Measurements from ENCODE around the gene PCMT1. TPM values are rescaled to one million over a fixed set of nuclear protein-coding genes. Genes with fewer than 3 reads are reported as not detected.
A peak's percentile ranks its signal among the peaks of the same experiment; 100 is the strongest.

The PCMT1 gene
- total and polyA plus RNA-seq, 2 of the 13 experiments (the other 11 are each of a cell fraction or from before 2014, with no cell fraction given): 112 to 169 TPM

DNA sequence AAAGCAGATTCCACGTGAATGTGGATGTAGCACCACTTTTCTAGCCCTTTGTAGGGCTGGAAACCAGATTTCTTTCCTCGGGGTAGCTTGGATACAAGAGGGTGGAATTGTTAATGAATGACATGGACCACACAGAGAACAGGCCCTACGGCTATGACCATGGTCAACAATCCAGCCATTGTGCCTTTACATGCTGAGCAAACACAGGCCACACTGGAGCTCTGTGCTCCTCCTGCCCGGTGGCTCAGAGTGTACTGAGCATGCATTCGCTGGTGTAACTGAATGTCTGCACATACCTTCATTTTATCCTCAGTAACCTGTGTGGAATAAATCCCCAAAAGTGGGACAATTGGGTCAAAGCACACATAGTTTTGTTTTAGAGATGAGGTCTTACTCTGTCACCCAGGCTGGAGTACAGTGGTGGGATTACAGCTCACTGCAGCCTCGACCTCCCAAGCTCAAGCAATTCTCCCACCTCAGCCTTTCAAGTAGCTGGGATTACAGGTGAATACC, 81.8 kb downstream of the PCMT1 start (continued):
- TF ChIP-seq ERF (CRISPR knock-in tag; IDR thresholded peaks at IDR 0.05) (peak; percentile 88), FOXK2 (IDR thresholded peaks at IDR 0.05) (peak; percentile 30; the same call in 1 of the 2 replicates), HNRNPUL1 (IDR thresholded peaks at IDR 0.05; ENCODE audit: low read depth, low read length) (no peak), KLF15 (CRISPR knock-in tag; IDR thresholded peaks at IDR 0.05; ENCODE audit: borderline replicate concordance) (no peak), HOXA3 (CRISPR knock-in tag; IDR thresholded peaks at IDR 0.05) (peak; percentile 83), IRF2 (CRISPR knock-in tag; IDR thresholded peaks at IDR 0.05) (no peak), ZFP82 (CRISPR knock-in tag; IDR thresholded peaks at IDR 0.05; ENCODE audit: borderline replicate concordance) (no peak), ZNF879 (CRISPR knock-in tag; IDR thresholded peaks at IDR 0.05) (no peak), ZSCAN31 (CRISPR knock-in tag; IDR thresholded peaks at IDR 0.05; ENCODE audit: low read depth) (0 out of 2 replicates have a peak, but pooled peaks have one; percentile 1), PREB (CRISPR knock-in tag; IDR thresholded peaks at IDR 0.05) (no peak), TOE1 (CRISPR knock-in tag; IDR thresholded peaks at IDR 0.05) (no peak; the same call in 1 of the 2 replicates), MEIS2 (CRISPR knock-in tag; IDR thresholded peaks at IDR 0.05) (no peak; the same call in 1 of the 2 replicates), MTF1 (CRISPR knock-in tag; IDR thresholded peaks at IDR 0.05) (no peak), TMF1 (CRISPR knock-in tag; IDR thresholded peaks at IDR 0.05; ENCODE audit: low read depth) (no peak), CCAR2 (optimal IDR thresholded peaks at IDR 0.05; ENCODE audit: low read depth, low read length) (no peak), ZNF44 (CRISPR knock-in tag; IDR thresholded peaks at IDR 0.05) (0 out of 2 replicates have a peak, but pooled peaks have one; percentile 41), SCMH1 (CRISPR knock-in tag; IDR thresholded peaks at IDR 0.05; ENCODE audit: borderline replicate concordance) (no peak), ZMYM3 (CRISPR knock-in tag; IDR thresholded peaks at IDR 0.05) (peak; percentile 75; the same call in 1 of the 2 replicates), NAIF1 (CRISPR knock-in tag; IDR thresholded peaks at IDR 0.05; ENCODE audit: borderline replicate concordance) (no peak), NFIC (IDR thresholded peaks at IDR 0.05; ENCODE audit: low read length) (no peak)
- TF ChIP-seq, protein P1, sequence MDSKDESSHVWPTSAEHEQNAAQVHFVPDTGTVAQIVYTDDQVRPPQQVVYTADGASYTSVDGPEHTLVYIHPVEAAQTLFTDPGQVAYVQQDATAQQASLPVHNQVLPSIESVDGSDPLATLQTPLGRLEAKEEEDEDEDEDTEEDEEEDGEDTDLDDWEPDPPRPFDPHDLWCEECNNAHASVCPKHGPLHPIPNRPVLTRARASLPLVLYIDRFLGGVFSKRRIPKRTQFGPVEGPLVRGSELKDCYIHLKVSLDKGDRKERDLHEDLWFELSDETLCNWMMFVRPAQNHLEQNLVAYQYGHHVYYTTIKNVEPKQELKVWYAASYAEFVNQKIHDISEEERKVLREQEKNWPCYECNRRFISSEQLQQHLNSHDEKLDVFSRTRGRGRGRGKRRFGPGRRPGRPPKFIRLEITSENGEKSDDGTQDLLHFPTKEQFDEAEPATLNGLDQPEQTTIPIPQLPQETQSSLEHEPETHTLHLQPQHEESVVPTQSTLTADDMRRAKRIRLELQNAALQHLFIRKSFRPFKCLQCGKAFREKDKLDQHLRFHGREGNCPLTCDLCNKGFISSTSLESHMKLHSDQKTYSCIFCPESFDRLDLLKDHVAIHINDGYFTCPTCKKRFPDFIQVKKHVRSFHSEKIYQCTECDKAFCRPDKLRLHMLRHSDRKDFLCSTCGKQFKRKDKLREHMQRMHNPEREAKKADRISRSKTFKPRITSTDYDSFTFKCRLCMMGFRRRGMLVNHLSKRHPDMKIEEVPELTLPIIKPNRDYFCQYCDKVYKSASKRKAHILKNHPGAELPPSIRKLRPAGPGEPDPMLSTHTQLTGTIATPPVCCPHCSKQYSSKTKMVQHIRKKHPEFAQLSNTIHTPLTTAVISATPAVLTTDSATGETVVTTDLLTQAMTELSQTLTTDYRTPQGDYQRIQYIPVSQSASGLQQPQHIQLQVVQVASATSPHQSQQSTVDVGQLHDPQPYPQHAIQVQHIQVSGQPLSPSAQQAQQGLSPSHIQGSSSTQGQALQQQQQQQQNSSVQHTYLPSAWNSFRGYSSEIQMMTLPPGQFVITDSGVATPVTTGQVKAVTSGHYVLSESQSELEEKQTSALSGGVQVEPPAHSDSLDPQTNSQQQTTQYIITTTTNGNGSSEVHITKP (CRISPR knock-in tag; IDR thresholded peaks at IDR 0.05; ENCODE audit: low read depth): no peak
- TF ChIP-seq, protein P2, sequence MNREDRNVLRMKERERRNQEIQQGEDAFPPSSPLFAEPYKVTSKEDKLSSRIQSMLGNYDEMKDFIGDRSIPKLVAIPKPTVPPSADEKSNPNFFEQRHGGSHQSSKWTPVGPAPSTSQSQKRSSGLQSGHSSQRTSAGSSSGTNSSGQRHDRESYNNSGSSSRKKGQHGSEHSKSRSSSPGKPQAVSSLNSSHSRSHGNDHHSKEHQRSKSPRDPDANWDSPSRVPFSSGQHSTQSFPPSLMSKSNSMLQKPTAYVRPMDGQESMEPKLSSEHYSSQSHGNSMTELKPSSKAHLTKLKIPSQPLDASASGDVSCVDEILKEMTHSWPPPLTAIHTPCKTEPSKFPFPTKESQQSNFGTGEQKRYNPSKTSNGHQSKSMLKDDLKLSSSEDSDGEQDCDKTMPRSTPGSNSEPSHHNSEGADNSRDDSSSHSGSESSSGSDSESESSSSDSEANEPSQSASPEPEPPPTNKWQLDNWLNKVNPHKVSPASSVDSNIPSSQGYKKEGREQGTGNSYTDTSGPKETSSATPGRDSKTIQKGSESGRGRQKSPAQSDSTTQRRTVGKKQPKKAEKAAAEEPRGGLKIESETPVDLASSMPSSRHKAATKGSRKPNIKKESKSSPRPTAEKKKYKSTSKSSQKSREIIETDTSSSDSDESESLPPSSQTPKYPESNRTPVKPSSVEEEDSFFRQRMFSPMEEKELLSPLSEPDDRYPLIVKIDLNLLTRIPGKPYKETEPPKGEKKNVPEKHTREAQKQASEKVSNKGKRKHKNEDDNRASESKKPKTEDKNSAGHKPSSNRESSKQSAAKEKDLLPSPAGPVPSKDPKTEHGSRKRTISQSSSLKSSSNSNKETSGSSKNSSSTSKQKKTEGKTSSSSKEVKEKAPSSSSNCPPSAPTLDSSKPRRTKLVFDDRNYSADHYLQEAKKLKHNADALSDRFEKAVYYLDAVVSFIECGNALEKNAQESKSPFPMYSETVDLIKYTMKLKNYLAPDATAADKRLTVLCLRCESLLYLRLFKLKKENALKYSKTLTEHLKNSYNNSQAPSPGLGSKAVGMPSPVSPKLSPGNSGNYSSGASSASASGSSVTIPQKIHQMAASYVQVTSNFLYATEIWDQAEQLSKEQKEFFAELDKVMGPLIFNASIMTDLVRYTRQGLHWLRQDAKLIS (CRISPR knock-in tag; IDR thresholded peaks at IDR 0.05): no peak
- TF ChIP-seq, protein P3, sequence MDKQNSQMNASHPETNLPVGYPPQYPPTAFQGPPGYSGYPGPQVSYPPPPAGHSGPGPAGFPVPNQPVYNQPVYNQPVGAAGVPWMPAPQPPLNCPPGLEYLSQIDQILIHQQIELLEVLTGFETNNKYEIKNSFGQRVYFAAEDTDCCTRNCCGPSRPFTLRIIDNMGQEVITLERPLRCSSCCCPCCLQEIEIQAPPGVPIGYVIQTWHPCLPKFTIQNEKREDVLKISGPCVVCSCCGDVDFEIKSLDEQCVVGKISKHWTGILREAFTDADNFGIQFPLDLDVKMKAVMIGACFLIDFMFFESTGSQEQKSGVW (CRISPR knock-in tag; IDR thresholded peaks at IDR 0.05; ENCODE audit: borderline replicate concordance): no peak
